A549 (cell line): ENCODE data around the gene APEX1. TPM values are rescaled to one million over a fixed set of nuclear protein-coding genes. Genes with fewer than 3 reads are reported as not detected.
"Not testable (repeated sequence)": the region's sequence is repeated elsewhere in the genome, so short reads cannot be mapped to it uniquely, and the experiment has no call there.

Source experiments
- ATAC-seq, 2 experiments: fragments of 200-7000 bp in 1 of 2; fragments of >200 bp in 1 of 2; cut with Nextera tagmentation in 1 of 2; cut with Tn5 transposase in 1 of 2; 3 replicates each; pipeline versions ENCODE4 v1.8.0 to v1.9.1; 2018 to 2020; ENCODE audit warnings: mild to moderate bottlenecking in 1 of 2, moderate library complexity in 1 of 2
- CTCF ChIA-PET: fragments of 300-600 bp; sonication (Branson Sonifier 250); formaldehyde crosslinking; extraction: SDS; loops from one replicate; lab custom pipeline; 2021; ENCODE audit warnings: antibody characterized with exemption, inconsistent platforms; lab: Yijun Ruan, JAX
- POLR2A ChIA-PET: fragments of 350-600 bp; formaldehyde crosslinking; extraction: SDS; loops from one replicate; lab custom pipeline; 2021; ENCODE audit warnings: antibody characterized with exemption, inconsistent platforms; lab: Yijun Ruan, JAX
- DNase-seq, 2 experiments: peaks; one replicate each; pipeline versions ENCODE4 v3.0.0 to v3.0.0-alpha.2; 2011 to 2016; ENCODE audit warnings: low read depth in 1 of 2, low spot score in 1 of 2
- FAIRE-seq: peaks from 2 replicates; lab custom pipeline; 2011; peaks lifted over from hg19 to GRCh38; lab: Jason Lieb, UNC
- H3K27ac ChIP-seq, 2 experiments: fragments of >200 bp; sonication (Bioruptor Twin); formaldehyde crosslinking; 3 replicates each; pipeline ENCODE4 v1.5.1; 2016 to 2017
- H3K4me1 ChIP-seq: fragments of >200 bp; sonication (Bioruptor Twin); formaldehyde crosslinking; 3 replicates; pipeline ENCODE4 v1.6.1; 2016
- H3K4me2 ChIP-seq: fragments of >200 bp; sonication (Bioruptor Twin); formaldehyde crosslinking; 3 replicates; pipeline ENCODE4 v1.6.1; 2016
- H3K4me3 ChIP-seq: fragments of >200 bp; sonication (Bioruptor Twin); formaldehyde crosslinking; 3 replicates; pipeline ENCODE4 v1.5.1; 2016
- H3K9me3 ChIP-seq: fragments of >200 bp; sonication (Bioruptor Twin); formaldehyde crosslinking; 3 replicates; pipeline ENCODE4 v1.6.1; 2016
- BHLHE40 ChIP-seq: IDR thresholded peaks from 2 replicates; pipeline ENCODE4 v1.6.1; 2012; ENCODE audit warnings: low read depth, low read length, inconsistent platforms
- CBX8 ChIP-seq: fragments of 200-600 bp; sonication (generic); IDR thresholded peaks from 2 replicates; pipeline ENCODE4 v1.6.1; 2016
- ESRRA ChIP-seq: fragments of 150-350 bp; IDR thresholded peaks from 2 replicates; pipeline ENCODE4 v1.6.1; 2014; ENCODE audit warnings: mild to moderate bottlenecking, low read length, borderline replicate concordance
- FOSL2 ChIP-seq, 2 experiments: fragments of 450-650 bp in 1 of 2; fragments of >200 bp in 1 of 2; sonication (Bioruptor Twin) in 1 of 2; formaldehyde crosslinking; IDR thresholded peaks; 2 replicates each; pipeline versions ENCODE4 v1.5.0 to v1.6.1; 2016 to 2020; ENCODE audit warnings: mild to moderate bottlenecking in 1 of 2, moderate library complexity in 1 of 2
- HEYL ChIP-seq: fragments of 250-450 bp; sonication (Bioruptor Pico); IDR thresholded peaks from 2 replicates; pipeline ENCODE4 v1.8.0; 2021; ENCODE audit warnings: mild to moderate bottlenecking, moderate library complexity
- HOXA7 ChIP-seq: fragments of 250-450 bp; sonication (Bioruptor Pico); IDR thresholded peaks from 2 replicates; pipeline ENCODE4 v1.5.0; 2020; ENCODE audit warnings: mild to moderate bottlenecking, moderate library complexity
- HOXB13 ChIP-seq: fragments of 250-450 bp; sonication (Bioruptor Pico); IDR thresholded peaks from 2 replicates; pipeline ENCODE4 v1.5.0; 2020; ENCODE audit warnings: low read depth, mild to moderate bottlenecking, moderate library complexity
- MAFK ChIP-seq: fragments of 450-650 bp; IDR thresholded peaks from 2 replicates; pipeline ENCODE4 v1.6.1; 2014; ENCODE audit not compliant: partially characterized antibody
- NFE2L2 ChIP-seq: fragments of 150-350 bp; conservative IDR thresholded peaks from 2 replicates; pipeline ENCODE4 v1.6.1; 2014; ENCODE audit warnings: low read length
- PHF8 ChIP-seq: fragments of 200-600 bp; sonication (generic); IDR thresholded peaks from 2 replicates; pipeline ENCODE4 v1.6.1; 2016; ENCODE audit warnings: low read depth, mild to moderate bottlenecking, antibody characterized with exemption, moderate library complexity, borderline replicate concordance
- RAD21 ChIP-seq, 2 experiments: fragments of >200 bp in 1 of 2; sonication (Bioruptor Twin) in 1 of 2; formaldehyde crosslinking in 1 of 2; IDR thresholded peaks in 1 of 2; conservative IDR thresholded peaks in 1 of 2; 2 replicates in 1 of 2; 3 replicates in 1 of 2; pipeline ENCODE4 v1.6.1; 2012 to 2018; ENCODE audit warnings: inconsistent platforms in 1 of 2
- RFX5 ChIP-seq: fragments of 450-650 bp; IDR thresholded peaks from 2 replicates; pipeline ENCODE4 v1.7.1; 2014; ENCODE audit warnings: antibody characterized with exemption, mild to moderate bottlenecking, moderate library complexity
- RNF2 ChIP-seq: fragments of 200-600 bp; sonication (generic); IDR thresholded peaks from 2 replicates; pipeline ENCODE4 v1.6.1; 2016; ENCODE audit warnings: low read depth, mild to moderate bottlenecking, antibody characterized with exemption, moderate library complexity, borderline replicate concordance
- SREBF2 ChIP-seq: fragments of 450-650 bp; IDR thresholded peaks from 2 replicates; pipeline ENCODE4 v1.6.1; 2014; ENCODE audit warnings: mild to moderate bottlenecking, moderate library complexity
- ZFP36 ChIP-seq: fragments of 450-650 bp; IDR thresholded peaks from 2 replicates; pipeline ENCODE4 v1.6.1; 2014; ENCODE audit warnings: borderline replicate concordance; ENCODE audit not compliant: partially characterized antibody
- WGBS: methylation state at CpG from one replicate; pipeline ENCODE4 v1.1.6; 2017; ENCODE audit errors: missing lambda C conversion rate; 5-methylcytosine and 5-hydroxymethylcytosine counted together
- polyA plus RNA-seq, 4 experiments: library from polyadenylated mRNA; depleted of rRNA in 3 of 4; stranded (reverse); fragments of >200 nt; fragmentation: RNase III in 1 of 4; extraction: RNeasy Plus Mini Kit Qiagen cat#74134 plus additional on column Dnase treatment in 1 of 4; gene quantifications; 2 replicates in 3 of 4; 3 replicates in 1 of 4; pipeline ENCODE4 v1.2.3, GENCODE V29; 2011 to 2017
- small RNA-seq, 6 experiments: library from RNA; depleted of rRNA; stranded (forward); fragments of <200 nt; gene quantifications; one replicate each; pipeline ENCODE3, GENCODE V24; 2012
- TF ChIP-seq, protein P1 (sequence below): IDR thresholded peaks from 2 replicates; pipeline ENCODE4 v1.6.1; 2012; ENCODE audit warnings: low read depth, borderline replicate concordance
- TF ChIP-seq, protein P2 (sequence below): fragments of 250-450 bp; sonication (Bioruptor Pico); IDR thresholded peaks from 2 replicates; pipeline ENCODE4 v1.5.0; 2021; ENCODE audit warnings: mild to moderate bottlenecking, moderate library complexity, borderline replicate concordance

Gene APEX1
- polyA plus RNA-seq, 2 of the 4 experiments (the other 2 are of a cell fraction) = 312 to 324 TPM

DNA sequence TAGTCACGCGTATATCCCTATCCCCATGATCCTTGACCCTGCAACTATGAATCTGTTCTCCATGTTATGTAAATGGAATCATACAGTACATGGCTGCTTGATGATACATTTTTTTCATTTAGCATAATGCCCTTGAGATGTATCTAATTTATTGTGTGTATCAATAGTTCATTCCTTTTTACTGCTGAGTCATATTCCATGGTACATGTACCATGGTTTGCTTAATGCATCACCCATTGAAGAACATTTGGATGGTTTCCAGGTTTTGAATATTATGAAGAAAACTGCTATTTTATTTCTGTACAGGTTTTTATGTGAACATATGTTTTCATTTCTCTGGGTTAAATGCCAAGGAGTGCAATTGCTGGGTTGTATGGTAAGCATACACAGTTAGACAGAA, 46.3 kb downstream of the APEX1 start:
- ChIA-PET CTCF (no interaction called here), POLR2A (no interaction called here)
- no peak overlapping the region for H3K4me2 ChIP-seq
- no peak overlapping the region for H3K4me3 ChIP-seq
- peaks cover 8% of the 10 kb centered on the region for H3K4me1 ChIP-seq
- WGBS = 93% methylated on average over 2 of the region's 2 CpGs
- no peak overlapping the region for H3K27ac ChIP-seq
- peak in 1 of 2 experiments; percentile 10 for DNase-seq
- no peak for ATAC-seq
- FAIRE-seq = no peak
- TF ChIP-seq SREBF2 = no peak
- no peak for TF ChIP-seq FOSL2 (IDR thresholded peaks at IDR 0.05)
- TF ChIP-seq FOSL2 (CRISPR knock-in tag; IDR thresholded peaks at IDR 0.05) = peak; percentile 38; the same call in 1 of the 2 replicates
- peak; percentile 60; the same call in 1 of the 2 replicates for TF ChIP-seq NFE2L2
- TF ChIP-seq MAFK = peak; percentile 91
- no peak for TF ChIP-seq BHLHE40
- H3K9me3 ChIP-seq = no peaks in the 10 kb centered on the region

DNA sequence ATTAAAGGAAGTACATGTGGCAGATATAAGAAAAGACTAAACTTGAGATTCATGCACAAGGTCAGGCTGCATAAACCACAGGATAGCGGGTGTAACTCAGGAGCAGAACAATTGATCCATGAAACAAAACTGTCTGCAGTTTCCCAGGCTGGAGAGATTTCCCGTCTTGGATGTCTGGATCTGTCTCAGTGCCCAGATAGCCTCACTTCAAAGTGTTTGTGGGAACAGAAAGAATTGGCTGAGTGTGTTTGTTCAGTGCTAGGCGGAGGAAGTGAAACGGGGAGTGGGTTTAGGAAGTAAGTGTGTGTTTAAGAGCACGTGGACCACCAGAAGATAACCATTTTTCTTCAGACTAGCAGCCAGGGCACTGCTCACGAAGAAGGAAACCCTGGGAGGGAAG, 48.9 kb downstream of the APEX1 start:
- H3K4me1 ChIP-seq = peaks cover 8% of the 10 kb centered on the region
- no peak overlapping the region for H3K4me2 ChIP-seq
- no peak for ATAC-seq
- no peak for TF ChIP-seq HEYL (CRISPR knock-in tag)
- TF ChIP-seq ZFP36 = no peak
- TF ChIP-seq, protein P1, sequence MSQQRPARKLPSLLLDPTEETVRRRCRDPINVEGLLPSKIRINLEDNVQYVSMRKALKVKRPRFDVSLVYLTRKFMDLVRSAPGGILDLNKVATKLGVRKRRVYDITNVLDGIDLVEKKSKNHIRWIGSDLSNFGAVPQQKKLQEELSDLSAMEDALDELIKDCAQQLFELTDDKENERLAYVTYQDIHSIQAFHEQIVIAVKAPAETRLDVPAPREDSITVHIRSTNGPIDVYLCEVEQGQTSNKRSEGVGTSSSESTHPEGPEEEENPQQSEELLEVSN = no peak
- TF ChIP-seq CBX8 = no peak
- TF ChIP-seq, protein P2, sequence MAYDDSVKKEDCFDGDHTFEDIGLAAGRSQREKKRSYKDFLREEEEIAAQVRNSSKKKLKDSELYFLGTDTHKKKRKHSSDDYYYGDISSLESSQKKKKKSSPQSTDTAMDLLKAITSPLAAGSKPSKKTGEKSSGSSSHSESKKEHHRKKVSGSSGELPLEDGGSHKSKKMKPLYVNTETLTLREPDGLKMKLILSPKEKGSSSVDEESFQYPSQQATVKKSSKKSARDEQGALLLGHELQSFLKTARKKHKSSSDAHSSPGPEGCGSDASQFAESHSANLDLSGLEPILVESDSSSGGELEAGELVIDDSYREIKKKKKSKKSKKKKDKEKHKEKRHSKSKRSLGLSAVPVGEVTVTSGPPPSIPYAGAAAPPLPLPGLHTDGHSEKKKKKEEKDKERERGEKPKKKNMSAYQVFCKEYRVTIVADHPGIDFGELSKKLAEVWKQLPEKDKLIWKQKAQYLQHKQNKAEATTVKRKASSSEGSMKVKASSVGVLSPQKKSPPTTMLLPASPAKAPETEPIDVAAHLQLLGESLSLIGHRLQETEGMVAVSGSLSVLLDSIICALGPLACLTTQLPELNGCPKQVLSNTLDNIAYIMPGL = no peak
- no peak for TF ChIP-seq SREBF2
- TF ChIP-seq HOXA7 (CRISPR knock-in tag) = no peak
- no peak for TF ChIP-seq RAD21 (conservative IDR thresholded peaks at IDR 0.05 in 1 of 2, IDR thresholded peaks at IDR 0.05 in 1 of 2)
- no peak for TF ChIP-seq PHF8
- no peak for TF ChIP-seq RNF2
- TF ChIP-seq MAFK = no peak
- TF ChIP-seq RFX5 = no peak
- TF ChIP-seq ESRRA = no peak
- no peak for TF ChIP-seq HOXB13 (CRISPR knock-in tag)
- no peak overlapping the region for H3K27ac ChIP-seq
- no peak for FAIRE-seq
- CTCF ChIA-PET = interaction anchor here (1.3 kb wide), 1 partner anchor 17 kb away, joined by 3 read pairs; no protein-coding TSS in a partner anchor
- no peak for DNase-seq
- H3K9me3 ChIP-seq = no peaks in the 10 kb centered on the region
- no peak overlapping the region for H3K4me3 ChIP-seq
- POLR2A ChIA-PET = no interaction called here
- 63% methylated on average over 6 of the region's 6 CpGs for WGBS

DNA sequence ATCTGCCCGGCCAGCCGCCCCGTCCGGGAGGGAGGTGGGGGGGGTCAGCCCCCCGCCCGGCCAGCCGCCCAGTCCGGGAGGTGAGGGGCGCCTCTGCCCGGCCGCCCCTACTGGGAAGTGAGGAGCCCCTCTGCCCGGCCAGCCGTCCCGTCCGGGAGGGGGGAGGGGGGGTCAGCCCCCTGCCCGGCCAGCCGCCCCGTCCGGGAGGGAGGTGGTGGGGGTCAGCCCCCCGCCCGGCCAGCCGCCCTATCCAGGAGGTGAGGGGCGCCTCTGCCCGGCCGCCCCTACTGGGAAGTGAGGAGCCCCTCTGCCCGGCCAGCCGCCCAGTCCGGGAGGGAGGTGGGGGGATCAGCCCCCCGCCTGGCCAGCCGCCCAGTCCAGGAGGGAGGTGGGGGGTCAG, 51.2 kb downstream of the APEX1 start:
- WGBS = no CpG with 5 or more reads among the region's 30 CpGs
- H3K9me3 ChIP-seq, H3K27ac ChIP-seq, ATAC-seq, DNase-seq, H3K4me2 ChIP-seq, H3K4me3 ChIP-seq, FAIRE-seq, CTCF ChIA-PET, POLR2A ChIA-PET, H3K4me1 ChIP-seq: not testable (repeated sequence)

DNA sequence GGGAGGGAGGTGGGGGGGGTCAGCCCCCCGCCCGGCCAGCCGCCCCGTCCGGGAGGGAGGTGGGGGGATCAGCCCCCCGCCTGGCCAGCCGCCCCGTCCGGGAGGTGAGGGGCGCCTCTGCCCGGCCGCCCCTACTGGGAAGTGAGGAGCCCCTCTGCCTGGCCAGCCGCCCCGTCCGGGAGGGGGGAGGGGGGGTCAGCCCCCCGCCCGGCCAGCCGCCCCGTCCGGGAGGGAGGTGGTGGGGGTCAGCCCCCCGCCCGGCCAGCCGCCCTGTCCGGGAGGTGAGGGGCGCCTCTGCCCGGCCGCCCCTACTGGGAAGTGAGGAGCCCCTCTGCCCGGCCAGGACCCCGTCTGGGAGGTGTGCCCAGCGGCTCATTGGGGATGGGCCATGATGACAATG, 51.7 kb downstream of the APEX1 start:
- FAIRE-seq, ATAC-seq, H3K4me2 ChIP-seq, CTCF ChIA-PET, H3K4me3 ChIP-seq, H3K4me1 ChIP-seq, H3K27ac ChIP-seq, H3K9me3 ChIP-seq, POLR2A ChIA-PET, DNase-seq: not testable (repeated sequence)
- no CpG with 5 or more reads among the region's 30 CpGs for WGBS

Small RNA genes lying within 50 kb of the gene (small RNA-seq; reads per million reads assigned to genes)
- 0 to 50,145 (median 1.5) reads per million in 6 experiments for gene RNA5SP382

Other genes with a start within 250 kb of the APEX1 start
- gene OR11H6, start 231.5 kb upstream of the APEX1 start, polyA plus RNA-seq (2011; rRNA removed) = not detected in 2 replicates
- gene OR11H6, start 231.5 kb upstream of the APEX1 start, polyA plus RNA-seq (2017; fragmentation: RNase III; extraction: RNeasy Plus Mini Kit Qiagen cat#74134 plus additional on column Dnase treatment) = not detected in 3 replicates
- not detected in 2 replicates for gene OR11H7, start 226.2 kb upstream of the APEX1 start, polyA plus RNA-seq (2011; rRNA removed)
- not detected in 3 replicates for gene OR11H7, start 226.2 kb upstream of the APEX1 start, polyA plus RNA-seq (2017; fragmentation: RNase III; extraction: RNeasy Plus Mini Kit Qiagen cat#74134 plus additional on column Dnase treatment)
- not detected in 2 replicates for gene OR11H4, start 215.9 kb upstream of the APEX1 start, polyA plus RNA-seq (2011; rRNA removed)
- not detected in 3 replicates for gene OR11H4, start 215.9 kb upstream of the APEX1 start, polyA plus RNA-seq (2017; fragmentation: RNase III; extraction: RNeasy Plus Mini Kit Qiagen cat#74134 plus additional on column Dnase treatment)
- gene TTC5, start 149.3 kb upstream of the APEX1 start, polyA plus RNA-seq (2011; rRNA removed) = 21.9 and 31.2 TPM in 2 replicates
- 25.1 to 30.2 TPM (median 30.1 TPM) in 3 replicates for gene TTC5, start 149.3 kb upstream of the APEX1 start, polyA plus RNA-seq (2017; fragmentation: RNase III; extraction: RNeasy Plus Mini Kit Qiagen cat#74134 plus additional on column Dnase treatment)
- 98.2 and 121 TPM in 2 replicates for gene CCNB1IP1, start 121.9 kb upstream of the APEX1 start, polyA plus RNA-seq (2011; rRNA removed)
- 29.9 to 32.6 TPM (median 30.8 TPM) in 3 replicates for gene CCNB1IP1, start 121.9 kb upstream of the APEX1 start, polyA plus RNA-seq (2017; fragmentation: RNase III; extraction: RNeasy Plus Mini Kit Qiagen cat#74134 plus additional on column Dnase treatment)
- gene PARP2, start 111.6 kb upstream of the APEX1 start, polyA plus RNA-seq (2011; rRNA removed) = 39.8 and 42.3 TPM in 2 replicates
- 42.0 to 43.4 TPM (median 42.1 TPM) in 3 replicates for gene PARP2, start 111.6 kb upstream of the APEX1 start, polyA plus RNA-seq (2017; fragmentation: RNase III; extraction: RNeasy Plus Mini Kit Qiagen cat#74134 plus additional on column Dnase treatment)
- 17.5 and 22.2 TPM in 2 replicates for gene TEP1, start 41.7 kb upstream of the APEX1 start, polyA plus RNA-seq (2011; rRNA removed)
- gene TEP1, start 41.7 kb upstream of the APEX1 start, polyA plus RNA-seq (2017; fragmentation: RNase III; extraction: RNeasy Plus Mini Kit Qiagen cat#74134 plus additional on column Dnase treatment) = 6.8 to 8.0 TPM (median 7.4 TPM) in 3 replicates
- not detected in 2 replicates for gene KLHL33, start 19.1 kb upstream of the APEX1 start, polyA plus RNA-seq (2011; rRNA removed)
- gene KLHL33, start 19.1 kb upstream of the APEX1 start, polyA plus RNA-seq (2017; fragmentation: RNase III; extraction: RNeasy Plus Mini Kit Qiagen cat#74134 plus additional on column Dnase treatment) = not detected in 3 replicates
- gene OSGEP, start 414 bp upstream of the APEX1 start, polyA plus RNA-seq (2011; rRNA removed) = 32.8 and 33.2 TPM in 2 replicates
- 30.4 to 36.9 TPM (median 33.6 TPM) in 3 replicates for gene OSGEP, start 414 bp upstream of the APEX1 start, polyA plus RNA-seq (2017; fragmentation: RNase III; extraction: RNeasy Plus Mini Kit Qiagen cat#74134 plus additional on column Dnase treatment)
- 30.4 and 40.6 TPM in 2 replicates for gene PIP4P1, start 6.2 kb downstream of the APEX1 start, polyA plus RNA-seq (2011; rRNA removed)
- 24.6 to 35.8 TPM (median 33.0 TPM) in 3 replicates for gene PIP4P1, start 6.2 kb downstream of the APEX1 start, polyA plus RNA-seq (2017; fragmentation: RNase III; extraction: RNeasy Plus Mini Kit Qiagen cat#74134 plus additional on column Dnase treatment)
- gene PNP, start 14.2 kb downstream of the APEX1 start, polyA plus RNA-seq (2011; rRNA removed) = 111 and 129 TPM in 2 replicates
- gene PNP, start 14.2 kb downstream of the APEX1 start, polyA plus RNA-seq (2017; fragmentation: RNase III; extraction: RNeasy Plus Mini Kit Qiagen cat#74134 plus additional on column Dnase treatment) = 95.9 to 103 TPM (median 97.3 TPM) in 3 replicates
- not detected in 2 replicates for gene RNASE10, start 50.3 kb downstream of the APEX1 start, polyA plus RNA-seq (2011; rRNA removed)
- 0.16 to 0.18 TPM in 2 of 3 replicates, not detected in the other for gene RNASE10, start 50.3 kb downstream of the APEX1 start, polyA plus RNA-seq (2017; fragmentation: RNase III; extraction: RNeasy Plus Mini Kit Qiagen cat#74134 plus additional on column Dnase treatment)
- gene RNASE9, start 105.8 kb downstream of the APEX1 start, polyA plus RNA-seq (2011; rRNA removed) = not detected in 2 replicates
- not detected in 3 replicates for gene RNASE9, start 105.8 kb downstream of the APEX1 start, polyA plus RNA-seq (2017; fragmentation: RNase III; extraction: RNeasy Plus Mini Kit Qiagen cat#74134 plus additional on column Dnase treatment)
- gene RNASE11, start 132.8 kb downstream of the APEX1 start, polyA plus RNA-seq (2011; rRNA removed) = not detected in 2 replicates
- not detected in 3 replicates for gene RNASE11, start 132.8 kb downstream of the APEX1 start, polyA plus RNA-seq (2017; fragmentation: RNase III; extraction: RNeasy Plus Mini Kit Qiagen cat#74134 plus additional on column Dnase treatment)
- gene RNASE12, start 136.2 kb downstream of the APEX1 start, polyA plus RNA-seq (2011; rRNA removed) = not detected in 2 replicates
- not detected in 3 replicates for gene RNASE12, start 136.2 kb downstream of the APEX1 start, polyA plus RNA-seq (2017; fragmentation: RNase III; extraction: RNeasy Plus Mini Kit Qiagen cat#74134 plus additional on column Dnase treatment)
- not detected in 2 replicates for gene OR6S1, start 186.5 kb downstream of the APEX1 start, polyA plus RNA-seq (2011; rRNA removed)
- gene OR6S1, start 186.5 kb downstream of the APEX1 start, polyA plus RNA-seq (2017; fragmentation: RNase III; extraction: RNeasy Plus Mini Kit Qiagen cat#74134 plus additional on column Dnase treatment) = not detected in 3 replicates
- gene RNASE4, start 229.3 kb downstream of the APEX1 start, polyA plus RNA-seq (2011; rRNA removed) = 77.4 and 134 TPM in 2 replicates
- 5.8 to 10.6 TPM (median 8.6 TPM) in 3 replicates for gene RNASE4, start 229.3 kb downstream of the APEX1 start, polyA plus RNA-seq (2017; fragmentation: RNase III; extraction: RNeasy Plus Mini Kit Qiagen cat#74134 plus additional on column Dnase treatment)
- gene ANG, start 233.5 kb downstream of the APEX1 start, polyA plus RNA-seq (2011; rRNA removed) = 35.4 and 46.9 TPM in 2 replicates
- gene ANG, start 233.5 kb downstream of the APEX1 start, polyA plus RNA-seq (2017; fragmentation: RNase III; extraction: RNeasy Plus Mini Kit Qiagen cat#74134 plus additional on column Dnase treatment) = 6.5 to 10.5 TPM (median 10.2 TPM) in 3 replicates